ENCODE measurements around the gene IDH3G.

Gene IDH3G

GRCh38 chrX:153774576-153775292 lies 19.4 kb downstream of the IDH3G start:
- no peaks in the 10 kb centered on the region for H3K9me3 ChIP-seq (ENCODE audit: insufficient read depth, low read depth, low read length)
- no peak overlapping the region for H3K9ac ChIP-seq (ENCODE audit: low read depth, low read length)
- H3K36me3 ChIP-seq (ENCODE audit: insufficient read depth, low read depth, low read length), result no peaks in the 10 kb centered on the region
- H3K27ac ChIP-seq (ENCODE audit: low read length), result no peak overlapping the region
- no peak overlapping the region for H3K4me3 ChIP-seq (ENCODE audit: low read length)
- H3K27me3 ChIP-seq (ENCODE audit: insufficient read depth, low read length), result no peaks in the 10 kb centered on the region
- H3K4me1 ChIP-seq (ENCODE audit: insufficient read depth, low read length), result no peaks in the 10 kb centered on the region

- no peaks in the 10 kb centered on the region for H3K4me1 ChIP-seq (ENCODE audit: insufficient read depth, low read length)
- H3K36me3 ChIP-seq (ENCODE audit: insufficient read depth, low read depth, low read length), result no peaks in the 10 kb centered on the region
- H3K9ac ChIP-seq (ENCODE audit: low read depth, low read length), result no peak overlapping the region
- H3K9me3 ChIP-seq (ENCODE audit: insufficient read depth, low read depth, low read length), result no peaks in the 10 kb centered on the region
- no peak overlapping the region for H3K27ac ChIP-seq (ENCODE audit: low read length)
- H3K4me3 ChIP-seq (ENCODE audit: low read length), result no peak overlapping the region
- H3K27me3 ChIP-seq (ENCODE audit: insufficient read depth, low read length), result no peaks in the 10 kb centered on the region
Measured at GRCh38 chrX:153773741-153774575, 20.2 kb downstream of the IDH3G start.

- Histone ChIP-seq H3K9me3 (ENCODE audit: insufficient read depth, low read depth, low read length) (no peaks in the 10 kb centered on the region), H3K4me3 (ENCODE audit: low read length) (no peak overlapping the region), H3K27me3 (ENCODE audit: insufficient read depth, low read length) (no peaks in the 10 kb centered on the region), H3K27ac (ENCODE audit: low read length) (no peak overlapping the region), H3K36me3 (ENCODE audit: insufficient read depth, low read depth, low read length) (no peaks in the 10 kb centered on the region), H3K4me1 (ENCODE audit: insufficient read depth, low read length) (no peaks in the 10 kb centered on the region), H3K9ac (ENCODE audit: low read depth, low read length) (no peak overlapping the region)
Measured at GRCh38 chrX:153773218-153773611, 21.0 kb downstream of the IDH3G start.

- H3K9me3 ChIP-seq (ENCODE audit: insufficient read depth, low read depth, low read length), result no peaks in the 10 kb centered on the region
- no peak overlapping the region for H3K9ac ChIP-seq (ENCODE audit: low read depth, low read length)
- no peak overlapping the region for H3K27ac ChIP-seq (ENCODE audit: low read length)
- no peaks in the 10 kb centered on the region for H3K36me3 ChIP-seq (ENCODE audit: insufficient read depth, low read depth, low read length)
- no peak overlapping the region for H3K4me3 ChIP-seq (ENCODE audit: low read length)
- no peaks in the 10 kb centered on the region for H3K27me3 ChIP-seq (ENCODE audit: insufficient read depth, low read length)
- H3K4me1 ChIP-seq (ENCODE audit: insufficient read depth, low read length), result no peaks in the 10 kb centered on the region
Measured at GRCh38 chrX:153772316-153773217, 21.6 kb downstream of the IDH3G start.

- Histone ChIP-seq H3K36me3 (ENCODE audit: insufficient read depth, low read depth, low read length) (no peaks in the 10 kb centered on the region), H3K9me3 (ENCODE audit: insufficient read depth, low read depth, low read length) (no peaks in the 10 kb centered on the region), H3K9ac (ENCODE audit: low read depth, low read length) (no peak overlapping the region), H3K27ac (ENCODE audit: low read length) (no peak overlapping the region), H3K4me1 (ENCODE audit: insufficient read depth, low read length) (no peaks in the 10 kb centered on the region), H3K27me3 (ENCODE audit: insufficient read depth, low read length) (no peaks in the 10 kb centered on the region), H3K4me3 (ENCODE audit: low read length) (no peak overlapping the region)
Measured at GRCh38 chrX:153771415-153772315, 22.5 kb downstream of the IDH3G start.

- H3K36me3 ChIP-seq (ENCODE audit: insufficient read depth, low read depth, low read length), result no peaks in the 10 kb centered on the region
- H3K9me3 ChIP-seq (ENCODE audit: insufficient read depth, low read depth, low read length), result no peaks in the 10 kb centered on the region
- H3K27ac ChIP-seq (ENCODE audit: low read length), result no peak overlapping the region
- no peak overlapping the region for H3K4me3 ChIP-seq (ENCODE audit: low read length)
- no peaks in the 10 kb centered on the region for H3K27me3 ChIP-seq (ENCODE audit: insufficient read depth, low read length)
- H3K4me1 ChIP-seq (ENCODE audit: insufficient read depth, low read length), result no peaks in the 10 kb centered on the region
- H3K9ac ChIP-seq (ENCODE audit: low read depth, low read length), result no peak overlapping the region
Measured at GRCh38 chrX:153770601-153771414, 23.4 kb downstream of the IDH3G start.

- no peaks in the 10 kb centered on the region for H3K4me1 ChIP-seq (ENCODE audit: insufficient read depth, low read length)
- no peaks in the 10 kb centered on the region for H3K9me3 ChIP-seq (ENCODE audit: insufficient read depth, low read depth, low read length)
- no peaks in the 10 kb centered on the region for H3K27me3 ChIP-seq (ENCODE audit: insufficient read depth, low read length)
- H3K36me3 ChIP-seq (ENCODE audit: insufficient read depth, low read depth, low read length), result no peaks in the 10 kb centered on the region
- no peak overlapping the region for H3K27ac ChIP-seq (ENCODE audit: low read length)
- H3K9ac ChIP-seq (ENCODE audit: low read depth, low read length), result no peak overlapping the region
- no peak overlapping the region for H3K4me3 ChIP-seq (ENCODE audit: low read length)
Measured at GRCh38 chrX:153769865-153770600, 24.1 kb downstream of the IDH3G start.

GRCh38 chrX:153769158-153769864 lies 24.9 kb downstream of the IDH3G start:
- Histone ChIP-seq H3K36me3 (ENCODE audit: insufficient read depth, low read depth, low read length) (no peaks in the 10 kb centered on the region), H3K27ac (ENCODE audit: low read length) (no peak overlapping the region)

GRCh38 chrX:153768311-153769157 lies 25.6 kb downstream of the IDH3G start:
- no peaks in the 10 kb centered on the region for H3K36me3 ChIP-seq (ENCODE audit: insufficient read depth, low read depth, low read length)
- H3K27ac ChIP-seq (ENCODE audit: low read length), result no peak overlapping the region
- H3K27me3 ChIP-seq (ENCODE audit: insufficient read depth, low read length), result no peaks in the 10 kb centered on the region
- H3K4me3 ChIP-seq (ENCODE audit: low read length), result no peak overlapping the region
- H3K9ac ChIP-seq (ENCODE audit: low read depth, low read length), result no peak overlapping the region
- H3K9me3 ChIP-seq (ENCODE audit: insufficient read depth, low read depth, low read length), result no peaks in the 10 kb centered on the region
- H3K4me1 ChIP-seq (ENCODE audit: insufficient read depth, low read length), result no peaks in the 10 kb centered on the region

More at GRCh38 chrX:153769158-153769864, 24.9 kb downstream of the IDH3G start:
- Histone ChIP-seq H3K9ac (ENCODE audit: low read depth, low read length) (no peak overlapping the region), H3K9me3 (ENCODE audit: insufficient read depth, low read depth, low read length) (no peaks in the 10 kb centered on the region), H3K27me3 (ENCODE audit: insufficient read depth, low read length) (no peaks in the 10 kb centered on the region), H3K4me1 (ENCODE audit: insufficient read depth, low read length) (no peaks in the 10 kb centered on the region), H3K4me3 (ENCODE audit: low read length) (no peak overlapping the region)

All from iPS-20b (cell line).